Stimulated activated CD8-positive, alpha-beta memory T cell treated with anti-CD3 and anti-CD28 coated beads, Interleukin-15, amount 100 ng/mL, for 4 hours (primary cell): ENCODE data around the gene GPX1.
"Not testable (repeated sequence)": the region's sequence is repeated elsewhere in the genome, so short reads cannot be mapped to it uniquely, and the experiment has no call there.

Source experiments
- DNase-seq, 2 donors: peaks; one replicate each; pipeline ENCODE4 v3.0.0-alpha.2; 2020; ENCODE audit warnings: low read depth in 2 of 2

The GPX1 gene

GRCh38 chr3:49357443-49358216 lies 523 bp downstream of the GPX1 start:
- peak in 1 of 2 donors; percentile 23 for DNase-seq

DNA sequence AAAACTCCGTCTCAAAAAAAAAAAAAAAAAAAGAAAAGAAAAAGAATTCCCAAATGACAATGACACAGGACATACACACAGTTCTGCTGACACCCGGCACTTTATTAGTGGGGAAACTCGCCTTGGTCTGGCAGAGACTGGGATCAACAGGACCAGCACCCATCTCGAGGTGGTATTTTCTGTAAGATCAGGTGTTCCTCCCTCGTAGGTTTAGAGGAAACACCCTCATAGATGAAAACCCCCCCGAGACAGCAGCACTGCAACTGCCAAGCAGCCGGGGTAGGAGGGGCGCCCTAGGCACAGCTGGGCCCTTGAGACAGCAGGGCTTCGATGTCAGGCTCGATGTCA lies 1.1 kb downstream of the GPX1 start:
- DNase-seq = not testable (repeated sequence)

DNA sequence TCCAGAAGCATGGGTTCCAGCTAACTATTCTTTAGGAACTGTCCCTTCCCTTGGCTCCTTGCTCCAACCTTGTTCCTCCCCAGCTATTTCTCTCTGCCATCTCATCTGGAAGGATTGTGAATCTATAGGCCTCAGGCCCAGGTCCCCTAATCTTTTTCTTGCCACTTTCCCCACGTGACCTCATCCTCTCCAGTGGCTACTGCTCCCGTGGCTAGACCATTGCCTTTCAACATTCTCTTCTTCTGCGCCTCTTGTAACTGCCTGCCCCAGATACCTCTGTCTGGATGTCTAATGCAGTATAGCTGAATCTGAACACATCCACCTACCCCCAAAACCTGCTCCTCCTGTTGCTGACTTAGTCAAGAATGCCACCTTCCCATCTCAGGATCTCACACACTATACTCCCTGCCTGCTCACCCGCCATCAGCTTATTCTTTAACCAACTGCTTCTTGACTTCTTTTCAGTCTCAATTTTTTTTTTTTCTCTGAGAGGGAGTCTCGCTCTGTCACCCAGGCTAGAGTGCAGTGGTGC lies 5.2 kb downstream of the GPX1 start:
- DNase-seq = no peak

DNA sequence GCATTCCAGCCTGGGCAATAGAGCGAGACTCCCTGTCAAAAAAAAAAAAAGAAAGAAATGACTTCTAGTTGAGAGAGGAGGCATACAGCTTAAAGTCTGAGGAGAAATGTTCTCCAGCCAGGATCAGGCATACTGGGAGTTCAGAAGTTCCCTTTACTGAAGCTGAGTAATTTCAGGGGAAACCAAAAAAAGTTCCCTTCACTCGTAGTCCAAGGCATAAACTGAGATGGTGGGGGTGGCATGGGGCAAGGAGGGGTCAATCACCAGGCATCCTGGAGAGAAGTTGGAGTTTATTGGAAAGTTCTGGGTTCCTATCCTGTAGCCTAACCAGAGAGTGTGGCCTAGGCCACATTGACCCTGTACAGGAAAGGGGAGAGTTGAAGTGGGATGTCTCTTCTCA lies 5.9 kb downstream of the GPX1 start:
- no peak for DNase-seq

DNA sequence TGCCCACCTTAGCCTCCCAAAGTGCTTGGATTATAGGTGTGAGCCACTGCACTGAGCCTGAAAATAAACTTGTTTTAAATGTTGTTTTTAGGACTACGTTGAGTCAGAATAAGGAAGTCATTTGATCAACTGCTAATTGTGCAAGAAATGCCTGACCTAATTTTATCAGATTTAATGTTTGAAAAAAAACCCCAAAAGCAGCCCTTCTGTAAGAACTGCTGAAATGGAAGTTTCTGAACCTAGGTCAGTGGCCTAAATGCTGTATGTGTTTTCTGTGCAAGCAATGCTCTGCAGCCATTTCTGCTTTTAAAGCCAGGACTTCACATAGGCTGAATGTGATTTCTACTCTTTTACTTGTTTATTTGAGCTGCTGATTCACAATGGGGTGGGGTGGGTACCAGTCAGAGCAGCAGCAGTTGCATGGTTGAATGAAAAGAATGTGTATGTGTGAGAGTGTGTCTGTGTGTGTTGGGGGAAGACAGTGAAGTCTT lies 6.6 kb downstream of the GPX1 start:
- no peak for DNase-seq

DNA sequence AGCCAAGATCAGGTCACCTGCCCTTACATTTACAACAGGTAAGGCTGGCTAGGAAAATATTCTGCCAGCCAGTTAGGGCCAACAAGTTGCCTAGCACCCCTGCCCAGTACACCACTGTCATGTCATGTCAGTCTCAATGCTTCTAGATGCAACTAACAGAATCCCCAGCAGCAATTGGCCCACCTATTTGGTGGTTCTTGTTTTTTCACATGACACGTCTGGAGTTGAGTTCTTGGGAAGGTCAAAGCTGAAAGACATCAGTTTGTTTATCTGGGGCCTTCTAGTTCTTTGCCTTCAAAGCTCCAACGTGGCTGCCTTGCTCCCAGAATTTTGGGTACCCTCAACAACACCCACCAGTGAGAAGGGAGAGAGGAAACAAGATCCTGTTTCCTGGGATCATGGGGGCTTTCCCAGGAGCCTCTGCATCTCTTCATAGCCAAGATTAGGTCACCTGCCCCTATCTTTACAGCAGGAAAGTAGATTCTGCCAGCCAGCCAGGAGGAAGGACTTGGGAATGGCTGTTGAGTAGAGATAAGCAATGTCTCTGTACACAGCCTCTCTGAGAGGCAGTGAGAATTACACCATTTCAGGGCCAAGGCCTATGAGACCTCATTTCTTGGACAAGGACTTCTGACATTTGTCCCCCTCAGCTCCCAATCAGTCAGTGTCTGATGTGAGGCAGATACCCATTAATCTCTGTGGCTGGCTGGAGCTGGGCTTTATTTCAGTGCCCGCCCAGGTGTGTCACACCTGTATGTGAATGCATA lies 8.6 kb downstream of the GPX1 start:
- no peak for DNase-seq

- not testable (repeated sequence) for DNase-seq
Measured at GRCh38 chr3:49348361-49348760, 9.8 kb downstream of the GPX1 start.

DNA sequence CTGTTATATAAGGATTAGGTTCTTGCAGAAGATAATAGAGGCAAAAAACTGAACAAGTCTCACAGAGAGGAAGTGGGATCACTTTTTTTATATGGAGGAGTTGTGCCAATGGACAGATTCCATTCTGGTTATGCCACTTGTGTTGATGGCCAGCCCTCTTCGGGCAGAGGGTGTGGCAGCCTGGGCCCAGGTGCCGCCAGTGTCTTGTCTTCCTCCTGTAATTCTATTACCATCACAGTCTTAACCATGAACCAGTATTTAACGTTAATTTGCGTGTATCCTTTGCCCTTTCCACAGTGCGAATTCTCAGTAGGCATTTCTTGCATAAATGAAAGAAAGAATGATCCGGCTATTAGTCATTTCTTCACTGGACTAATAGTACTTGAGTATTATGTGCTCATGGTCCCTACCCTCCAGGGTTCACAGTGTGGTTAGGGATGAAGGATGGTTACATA lies 11.3 kb downstream of the GPX1 start:
- no peak for DNase-seq

DNA sequence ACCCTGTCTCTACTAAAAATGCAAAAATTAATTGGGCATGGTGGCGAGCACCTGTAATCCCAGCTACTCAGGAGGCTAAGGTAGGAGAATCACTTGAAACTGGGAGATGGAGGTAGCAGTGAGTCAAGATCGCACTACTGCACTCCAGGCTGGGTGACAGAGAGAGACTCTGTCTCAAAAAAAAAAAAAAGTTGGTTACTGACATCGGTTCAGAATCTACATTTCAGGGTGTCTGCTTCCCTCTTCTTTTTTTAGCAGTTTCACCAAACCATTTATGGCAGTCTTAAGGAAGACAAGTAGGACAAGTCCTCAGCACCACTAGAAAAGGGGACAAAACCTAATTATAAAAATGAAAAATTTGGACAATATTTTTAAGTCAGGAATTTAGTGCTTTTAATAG lies 15.0 kb downstream of the GPX1 start:
- no peak for DNase-seq

- no peak for DNase-seq
Measured at GRCh38 chr3:49341996-49342395, 16.2 kb downstream of the GPX1 start.

- peak; percentile 87 to 91 for DNase-seq
Measured at GRCh38 chr3:49339941-49340800, 18.0 kb downstream of the GPX1 start, which contains the start of gene USP4. Gene USP4, minus strand, starts transcription at chr3:49340053. Its CDS starts 29 bp downstream, at chr3:49340024.

DNA sequence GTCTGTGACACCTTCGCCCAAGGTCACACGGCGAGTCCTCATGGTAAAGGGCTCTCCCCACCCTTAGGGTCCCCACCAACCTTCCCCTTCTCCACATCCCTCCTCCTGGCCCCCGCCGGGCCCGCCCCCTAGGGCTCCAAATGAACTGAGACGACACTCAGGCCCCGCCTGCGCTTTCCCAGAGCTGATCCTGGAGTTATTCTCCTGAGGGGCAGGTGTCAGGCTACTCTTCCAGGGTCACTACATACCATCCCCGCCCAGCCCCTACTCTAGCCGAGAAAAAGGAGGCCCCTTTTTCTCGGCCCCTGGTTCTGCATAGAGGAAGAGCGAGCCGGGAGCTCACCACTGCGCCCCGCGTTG lies 18.6 kb downstream of the GPX1 start:
- DNase-seq = peak in 1 of 2 donors; percentile 6

DNA sequence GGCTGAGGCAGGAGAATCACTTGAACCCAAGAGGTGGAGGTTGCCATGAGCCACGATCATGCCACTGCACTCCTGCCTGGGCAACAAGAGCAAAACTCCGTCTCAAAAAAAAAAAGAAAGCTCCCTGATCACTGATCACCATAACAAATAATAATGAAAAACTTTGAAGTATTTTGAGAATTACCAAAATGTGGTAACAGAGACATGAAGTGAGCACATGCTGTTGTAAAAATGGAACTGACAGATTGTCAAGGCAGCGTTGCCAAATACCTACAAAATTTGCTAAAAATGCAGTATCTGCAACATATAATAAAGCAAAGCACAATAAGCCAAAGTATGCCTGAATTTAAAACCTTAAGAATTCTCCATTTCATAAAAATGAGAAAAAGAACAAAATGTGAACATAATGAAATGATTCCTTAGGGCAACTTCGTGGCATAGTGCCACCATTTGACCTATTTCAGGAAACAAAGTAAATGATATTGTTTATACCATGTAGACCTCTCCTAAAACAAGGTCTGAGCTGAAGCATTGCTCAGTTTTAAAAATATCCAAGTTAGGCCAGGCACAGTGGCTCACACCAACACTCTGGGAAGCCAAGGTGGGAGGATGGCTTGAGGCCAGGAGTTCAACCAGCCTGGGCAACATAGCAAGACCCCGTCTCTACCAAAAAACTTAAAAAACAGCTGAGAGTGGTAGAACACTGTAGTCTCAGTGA lies 24.1 kb downstream of the GPX1 start:
- DNase-seq = no peak

DNA sequence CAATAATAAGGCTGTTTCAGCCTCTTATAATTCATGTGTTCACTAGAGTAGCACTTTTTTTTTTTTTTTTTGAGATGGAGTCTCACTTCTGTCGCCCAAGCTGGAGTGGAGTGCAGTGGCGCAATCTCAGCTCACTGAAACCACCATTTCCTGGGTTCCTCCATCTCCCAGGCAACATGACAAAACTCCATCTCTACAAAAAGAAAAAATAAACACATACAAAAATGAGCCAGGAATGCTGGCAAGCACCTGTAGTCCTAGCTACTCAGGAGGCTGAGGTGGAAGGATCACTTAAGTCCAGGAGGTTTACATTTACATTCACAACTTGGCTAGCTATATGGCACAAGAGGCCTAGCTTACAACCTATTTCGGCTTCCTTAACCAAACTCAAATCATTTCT lies 25.1 kb downstream of the GPX1 start:
- no peak for DNase-seq

GRCh38 chr3:49329186-49329585 lies 29.0 kb downstream of the GPX1 start:
- DNase-seq = no peak

DNA sequence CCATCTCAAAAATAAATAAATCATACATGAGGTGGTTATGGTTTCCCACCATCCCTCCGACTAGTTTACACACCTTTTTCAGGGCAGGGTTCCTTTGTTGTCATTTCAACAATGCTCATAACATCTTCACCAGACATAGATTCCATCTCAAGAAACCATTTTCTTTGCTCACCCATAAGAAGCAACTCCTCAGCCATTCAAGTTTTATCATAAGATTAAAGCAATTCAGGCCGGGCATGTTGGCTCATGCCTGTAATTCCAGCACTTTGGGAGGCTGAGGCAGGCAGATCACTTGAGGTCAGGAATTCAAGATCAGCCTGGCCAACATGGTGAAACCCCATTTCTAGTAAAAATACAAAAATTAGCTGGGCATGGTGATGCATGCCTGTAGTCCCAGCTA lies 29.8 kb downstream of the GPX1 start:
- DNase-seq = not testable (repeated sequence)

GRCh38 chr3:49327485-49327884 lies 30.7 kb downstream of the GPX1 start:
- DNase-seq = no peak

GRCh38 chr3:49324768-49325167 lies 33.4 kb downstream of the GPX1 start:
- DNase-seq = no peak

GRCh38 chr3:49316696-49317457 lies 41.3 kb downstream of the GPX1 start:
- no peak for DNase-seq
